Skeletal muscle satellite cell (primary cell): ENCODE results near the gene NT5DC1.

Experiments used
- H3K27me3 ChIP-seq: 2 replicates; pipeline ENCODE4 v1.7.0; 2013; ENCODE audit warnings: low read length; ENCODE audit not compliant: control insufficient read depth, insufficient read depth
- H3K36me3 ChIP-seq: 2 replicates; pipeline ENCODE4 v1.7.0; 2013; ENCODE audit warnings: mild to moderate bottlenecking, control low read depth, low read length; ENCODE audit not compliant: insufficient read depth
- H3K4me1 ChIP-seq: 2 replicates; pipeline ENCODE4 v1.7.0; 2013; ENCODE audit warnings: low read length; ENCODE audit not compliant: control insufficient read depth, insufficient read depth
- H3K4me2 ChIP-seq: 2 replicates; pipeline ENCODE4 v1.7.0; 2013; ENCODE audit warnings: mild to moderate bottlenecking, low read length
- H3K4me3 ChIP-seq: 2 replicates; pipeline ENCODE4 v1.7.0; 2013; ENCODE audit warnings: low read length
- H3K9ac ChIP-seq: 2 replicates; pipeline ENCODE4 v1.7.0; 2013; ENCODE audit warnings: mild to moderate bottlenecking, low read depth, low read length, moderate library complexity
- H3K9me3 ChIP-seq: replicated peaks from 2 replicates; pipeline ENCODE4 v1.7.0; 2013; ENCODE audit warnings: mild to moderate bottlenecking, control low read depth, low read length

Gene NT5DC1

DNA sequence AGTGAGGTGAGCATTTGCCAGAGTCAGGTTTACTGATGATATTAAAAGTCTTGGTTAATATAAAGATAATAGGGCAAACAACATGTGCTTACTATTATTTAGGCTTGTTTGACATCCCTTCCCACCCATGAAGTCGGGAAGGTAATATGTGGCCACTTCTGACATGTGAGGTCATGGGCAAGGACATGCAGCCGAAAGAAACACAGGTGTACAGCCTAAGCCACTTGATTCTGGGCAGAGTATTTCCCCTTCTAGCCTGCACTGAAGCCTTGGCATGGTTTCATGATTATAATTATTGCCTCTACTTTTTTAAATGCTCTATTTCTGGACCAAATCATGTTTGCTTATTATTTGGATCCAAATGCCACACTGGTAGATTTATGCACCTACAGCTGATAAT lies 100.9 kb downstream of the NT5DC1 start:
- Histone ChIP-seq H3K4me1 (peaks cover 3% of the 10 kb centered on the region), H3K27me3 (no peaks in the 10 kb centered on the region), H3K4me2 (no peak overlapping the region), H3K9me3 (no peaks in the 10 kb centered on the region), H3K36me3 (no peaks in the 10 kb centered on the region), H3K4me3 (no peak overlapping the region), H3K9ac (no peak overlapping the region)

DNA sequence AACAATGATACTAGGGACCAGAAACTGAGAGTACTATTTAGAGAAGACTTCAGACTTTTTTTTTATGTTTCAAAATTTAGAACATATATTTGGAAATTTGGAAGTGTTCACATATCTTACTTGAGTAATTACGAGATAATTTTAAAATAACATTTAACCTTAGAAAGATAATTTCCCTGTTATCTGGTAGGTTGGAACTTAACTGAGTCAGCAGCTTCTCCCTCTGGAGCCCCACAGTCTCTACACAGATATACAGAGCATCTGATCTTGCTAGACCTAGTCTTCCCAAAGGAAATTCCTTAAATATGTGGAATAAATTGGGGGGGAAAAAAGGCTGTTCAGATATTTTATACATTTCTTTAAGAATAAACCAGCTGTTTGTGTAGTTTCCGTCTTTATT lies 104.6 kb downstream of the NT5DC1 start:
- Histone ChIP-seq H3K4me3 (no peak overlapping the region), H3K36me3 (no peaks in the 10 kb centered on the region), H3K9me3 (no peaks in the 10 kb centered on the region), H3K27me3 (no peaks in the 10 kb centered on the region), H3K9ac (no peak overlapping the region), H3K4me2 (no peak overlapping the region), H3K4me1 (peaks cover 4% of the 10 kb centered on the region)

DNA sequence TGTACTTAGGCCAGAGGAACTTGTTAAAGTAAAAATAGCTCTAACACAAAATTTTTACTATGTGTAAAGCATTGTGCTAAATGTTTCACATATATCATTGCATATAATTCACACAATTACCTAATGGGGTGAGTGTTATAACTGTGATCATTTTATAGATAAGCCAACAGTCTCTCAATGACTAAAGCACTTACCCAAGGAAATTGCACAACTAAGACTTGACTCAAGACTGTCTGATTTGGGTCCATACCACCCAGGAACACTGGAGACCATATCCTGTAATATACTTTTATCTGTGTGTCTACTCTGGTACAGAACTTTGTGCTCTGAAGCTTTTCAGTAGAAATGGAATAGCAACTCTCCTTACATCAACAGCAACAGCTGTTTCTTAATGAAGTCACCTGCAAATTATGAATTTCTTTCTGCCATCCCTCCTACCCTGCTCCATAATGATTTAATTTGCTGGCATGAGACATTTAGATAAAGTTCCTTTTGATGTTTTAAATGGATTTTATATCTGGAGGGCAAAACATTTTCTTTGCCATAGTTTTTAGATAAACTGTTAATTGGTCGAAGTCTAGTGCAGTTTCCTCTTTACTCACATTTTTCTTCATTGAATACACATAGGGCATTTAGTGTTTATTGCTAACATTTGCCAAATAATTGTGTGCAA lies 105.7 kb downstream of the NT5DC1 start:
- H3K9me3 ChIP-seq, result no peaks in the 10 kb centered on the region

DNA sequence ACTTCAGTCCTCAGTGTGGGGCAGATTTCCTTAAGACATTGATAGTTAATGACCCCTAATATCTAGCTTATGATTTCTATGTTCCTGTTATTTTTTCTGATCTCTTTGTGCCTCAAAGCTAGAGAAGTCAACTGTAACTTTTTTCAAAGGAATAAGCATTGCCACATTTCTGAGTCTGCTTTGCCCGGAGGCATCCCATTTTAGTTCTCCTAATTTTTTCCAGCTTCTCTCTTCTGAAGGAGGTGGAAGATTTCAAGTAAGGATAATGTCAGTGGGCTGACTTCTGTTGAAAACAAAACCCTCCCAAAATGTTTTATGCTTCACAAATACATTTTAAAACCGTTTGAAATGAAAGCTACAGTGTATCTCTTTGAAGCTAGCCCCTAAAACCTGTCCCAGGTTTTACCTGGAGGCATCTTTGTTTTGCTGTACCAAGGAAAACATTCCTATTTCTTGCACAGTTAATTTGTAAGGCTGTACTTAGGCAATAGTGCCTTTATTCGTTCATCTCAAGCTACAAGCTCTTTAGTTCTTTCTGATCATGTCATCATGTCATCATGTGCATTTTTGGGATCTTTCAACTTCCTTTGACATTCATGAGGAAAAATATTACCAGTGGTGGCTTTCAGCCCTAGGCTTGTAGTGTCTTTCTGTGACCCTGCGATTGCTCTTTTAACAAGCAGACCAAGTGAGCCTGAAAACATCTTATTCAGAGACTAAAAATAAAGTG lies 107.6 kb downstream of the NT5DC1 start:
- H3K9me3 ChIP-seq, result no peaks in the 10 kb centered on the region
- H3K4me1 ChIP-seq, result peaks cover 12% of the 10 kb centered on the region
- no peak overlapping the region for H3K9ac ChIP-seq
- no peaks in the 10 kb centered on the region for H3K27me3 ChIP-seq
- no peak overlapping the region for H3K4me2 ChIP-seq
- H3K4me3 ChIP-seq, result no peak overlapping the region
- H3K36me3 ChIP-seq, result no peaks in the 10 kb centered on the region

More for the DNA sequence above, 105.7 kb downstream of the NT5DC1 start:
- Histone ChIP-seq H3K4me3 (no peak overlapping the region), H3K4me2 (no peak overlapping the region), H3K9ac (no peak overlapping the region), H3K27me3 (no peaks in the 10 kb centered on the region), H3K36me3 (no peaks in the 10 kb centered on the region), H3K4me1 (peaks cover 12% of the 10 kb centered on the region)

DNA sequence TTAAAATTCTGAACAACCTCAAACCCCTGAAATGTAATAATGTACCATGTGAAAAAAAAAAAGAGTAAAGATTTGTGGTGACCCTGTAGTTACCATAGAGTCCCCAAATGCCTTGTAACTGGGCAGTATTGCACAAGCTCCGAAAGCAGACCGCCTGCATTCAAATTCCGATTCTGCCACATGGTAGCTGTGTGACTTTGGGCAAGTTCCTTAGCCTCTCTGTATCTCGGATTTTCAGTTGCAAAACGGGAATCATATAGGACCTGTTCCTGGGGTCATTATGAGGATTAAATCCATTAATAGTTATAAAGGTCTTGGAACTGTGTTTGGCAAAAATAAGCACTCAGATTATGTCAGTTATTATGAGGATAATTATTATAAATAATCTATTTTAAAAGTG lies 109.7 kb downstream of the NT5DC1 start:
- Histone ChIP-seq H3K4me1 (peaks cover 15% of the 10 kb centered on the region), H3K9me3 (no peaks in the 10 kb centered on the region), H3K9ac (no peak overlapping the region), H3K27me3 (no peaks in the 10 kb centered on the region), H3K4me3 (no peak overlapping the region), H3K36me3 (no peaks in the 10 kb centered on the region), H3K4me2 (no peak overlapping the region)

DNA sequence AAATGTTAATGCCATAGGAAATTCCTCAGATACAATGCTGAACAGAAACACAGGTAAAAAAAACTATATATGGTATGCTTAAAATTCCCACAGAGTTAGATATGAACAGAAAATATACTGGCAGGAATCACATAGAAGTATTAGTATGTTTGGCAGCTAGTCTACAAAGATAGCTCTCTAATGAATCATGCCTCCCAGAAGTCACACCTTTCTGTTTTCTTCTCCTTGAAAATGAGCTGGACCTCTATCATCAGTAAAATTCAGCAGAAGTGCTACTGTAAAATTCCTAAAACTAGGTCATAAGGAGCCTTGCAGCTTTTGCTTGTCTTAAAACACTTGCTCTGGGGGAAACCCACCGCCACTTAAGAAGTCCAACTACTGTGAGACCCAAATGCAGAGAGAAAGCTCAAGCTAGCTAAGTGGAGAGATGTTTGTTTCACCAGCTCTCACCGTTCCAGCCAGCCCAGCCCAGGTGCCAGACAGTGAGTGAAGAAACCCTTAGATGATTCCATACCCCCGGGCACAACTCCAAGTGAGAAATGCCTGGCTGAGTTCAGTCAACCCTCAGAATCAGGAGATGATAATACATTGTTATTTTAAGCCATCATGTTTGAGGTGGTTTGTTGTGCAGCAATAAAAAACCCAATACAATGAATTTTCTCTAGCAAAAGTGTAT lies 110.2 kb downstream of the NT5DC1 start:
- H3K27me3 ChIP-seq, result no peaks in the 10 kb centered on the region
- peak overlapping the region; percentile 11 for H3K4me2 ChIP-seq
- H3K4me3 ChIP-seq, result no peak overlapping the region
- no peaks in the 10 kb centered on the region for H3K36me3 ChIP-seq
- peaks cover 17% of the 10 kb centered on the region for H3K4me1 ChIP-seq
- no peak overlapping the region for H3K9ac ChIP-seq
- no peaks in the 10 kb centered on the region for H3K9me3 ChIP-seq

DNA sequence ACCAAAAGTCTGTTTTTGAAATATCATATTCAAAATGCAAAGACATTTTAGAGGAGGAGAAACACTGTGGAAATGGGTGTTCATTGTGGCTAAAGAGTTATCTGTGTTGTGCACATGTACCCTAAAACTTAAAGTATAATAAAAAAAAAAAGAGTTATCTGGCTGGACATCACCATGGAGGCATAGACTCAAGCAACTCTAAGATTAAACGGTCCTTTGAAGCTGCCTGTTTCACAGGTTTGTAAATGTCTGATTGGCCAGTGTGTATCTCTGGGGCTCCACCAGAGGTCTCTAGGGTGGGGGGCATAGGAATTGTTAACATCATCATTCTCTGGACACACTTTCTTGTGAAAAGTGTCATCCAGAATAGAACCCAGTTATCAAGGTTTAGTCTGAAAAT lies 114.0 kb downstream of the NT5DC1 start:
- H3K4me2 ChIP-seq, result no peak overlapping the region
- H3K9me3 ChIP-seq, result no peaks in the 10 kb centered on the region
- peaks cover 21% of the 10 kb centered on the region for H3K4me1 ChIP-seq
- no peak overlapping the region for H3K4me3 ChIP-seq
- H3K27me3 ChIP-seq, result no peaks in the 10 kb centered on the region
- H3K36me3 ChIP-seq, result no peaks in the 10 kb centered on the region
- no peak overlapping the region for H3K9ac ChIP-seq

DNA sequence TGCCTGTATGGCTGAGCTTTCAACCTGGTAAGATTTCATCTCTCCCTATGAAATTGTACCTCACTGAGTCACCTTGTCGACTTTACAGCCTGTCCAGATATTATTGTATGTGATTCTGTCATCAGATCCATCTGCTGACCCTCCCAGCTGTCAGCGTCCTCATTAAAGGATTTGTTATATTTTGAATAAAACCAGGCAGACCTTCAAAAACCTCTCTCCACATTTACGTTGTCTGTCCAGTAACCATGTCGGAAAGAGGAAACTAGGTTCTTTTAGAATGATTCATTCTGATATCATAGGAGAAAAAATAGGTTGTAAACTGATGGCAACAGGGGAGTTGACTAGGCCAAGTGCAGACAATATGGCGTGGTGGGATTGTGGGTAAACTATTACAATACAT lies 114.8 kb downstream of the NT5DC1 start:
- H3K4me2 ChIP-seq, result no peak overlapping the region
- H3K27me3 ChIP-seq, result no peaks in the 10 kb centered on the region
- H3K36me3 ChIP-seq, result no peaks in the 10 kb centered on the region
- no peak overlapping the region for H3K9ac ChIP-seq
- H3K9me3 ChIP-seq, result no peaks in the 10 kb centered on the region
- H3K4me3 ChIP-seq, result no peak overlapping the region
- H3K4me1 ChIP-seq, result peaks cover 21% of the 10 kb centered on the region

DNA sequence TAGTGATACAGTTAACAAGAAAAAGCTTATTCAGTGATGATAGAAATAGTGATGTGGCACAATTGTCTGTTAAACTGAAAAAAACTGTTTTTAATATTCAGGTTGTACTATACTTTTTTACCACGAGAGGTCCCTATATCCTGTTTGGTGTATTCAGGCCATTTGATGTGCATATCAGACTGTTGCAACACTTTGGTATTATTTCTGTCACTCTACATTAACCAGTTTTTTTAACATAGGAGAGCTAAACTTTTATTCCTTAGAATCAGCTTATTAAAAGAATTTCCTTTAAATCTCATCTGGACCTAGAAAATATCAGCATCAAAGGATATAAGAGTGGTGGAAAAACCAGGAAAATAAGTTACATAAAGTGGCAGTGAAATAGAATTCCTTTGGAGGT lies 116.4 kb downstream of the NT5DC1 start:
- no peak overlapping the region for H3K4me3 ChIP-seq
- no peak overlapping the region for H3K4me2 ChIP-seq
- no peak overlapping the region for H3K9ac ChIP-seq
- peaks cover 17% of the 10 kb centered on the region for H3K4me1 ChIP-seq
- no peaks in the 10 kb centered on the region for H3K9me3 ChIP-seq
- no peaks in the 10 kb centered on the region for H3K36me3 ChIP-seq
- no peaks in the 10 kb centered on the region for H3K27me3 ChIP-seq

DNA sequence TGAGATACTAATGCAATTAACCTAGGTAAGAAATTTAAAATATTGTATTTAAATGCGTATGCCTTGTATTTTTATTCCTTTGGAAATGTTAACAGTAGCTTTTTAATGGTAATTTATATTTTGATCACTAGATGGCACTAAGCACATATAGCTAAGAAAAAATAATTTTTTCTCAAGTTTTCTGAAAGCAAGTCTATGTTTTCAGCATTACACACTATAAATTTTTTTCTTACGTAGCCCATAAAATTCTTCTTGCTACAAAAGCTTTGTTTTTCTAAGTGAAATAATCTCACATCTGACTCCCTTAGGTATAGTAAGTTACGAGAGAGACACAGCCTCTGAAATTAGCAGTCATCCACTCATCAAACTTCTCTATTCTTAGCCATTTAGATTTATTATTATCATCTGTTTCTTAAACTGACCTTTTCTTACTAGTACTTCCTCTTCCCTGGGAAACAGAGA lies 117.5 kb downstream of the NT5DC1 start:
- no peak overlapping the region for H3K4me2 ChIP-seq

DNA sequence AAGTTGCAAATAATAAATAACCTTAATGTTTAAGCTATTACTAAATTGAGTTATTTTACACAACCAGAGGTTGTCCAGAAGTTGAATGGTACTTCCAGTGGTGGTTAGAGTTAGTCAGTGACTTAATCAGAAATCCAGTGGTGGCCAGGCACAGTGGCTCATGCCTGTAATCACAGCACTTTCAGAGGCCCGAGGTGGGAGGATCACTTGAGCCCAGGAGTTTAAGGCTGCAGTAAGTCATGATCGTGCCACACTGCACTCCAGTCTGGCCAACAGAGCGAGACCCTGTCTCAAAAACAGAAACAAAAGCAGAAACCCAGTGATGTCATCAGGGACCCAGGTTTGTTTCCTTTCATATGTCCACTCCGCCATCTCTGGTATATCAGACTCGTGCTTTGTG lies 118.2 kb downstream of the NT5DC1 start:
- Histone ChIP-seq H3K27me3 (no peaks in the 10 kb centered on the region), H3K36me3 (no peaks in the 10 kb centered on the region), H3K9me3 (no peaks in the 10 kb centered on the region), H3K4me3 (no peak overlapping the region), H3K9ac (no peak overlapping the region), H3K4me2 (no peak overlapping the region), H3K4me1 (peaks cover 17% of the 10 kb centered on the region)

More for the DNA sequence above, 117.5 kb downstream of the NT5DC1 start:
- Histone ChIP-seq H3K4me3 (no peak overlapping the region), H3K9ac (peak overlapping the region; percentile 24), H3K4me1 (peaks cover 17% of the 10 kb centered on the region), H3K36me3 (no peaks in the 10 kb centered on the region), H3K27me3 (no peaks in the 10 kb centered on the region), H3K9me3 (no peaks in the 10 kb centered on the region)
